ENCODE measurements around the gene CRLF1.

Gene CRLF1

DNA sequence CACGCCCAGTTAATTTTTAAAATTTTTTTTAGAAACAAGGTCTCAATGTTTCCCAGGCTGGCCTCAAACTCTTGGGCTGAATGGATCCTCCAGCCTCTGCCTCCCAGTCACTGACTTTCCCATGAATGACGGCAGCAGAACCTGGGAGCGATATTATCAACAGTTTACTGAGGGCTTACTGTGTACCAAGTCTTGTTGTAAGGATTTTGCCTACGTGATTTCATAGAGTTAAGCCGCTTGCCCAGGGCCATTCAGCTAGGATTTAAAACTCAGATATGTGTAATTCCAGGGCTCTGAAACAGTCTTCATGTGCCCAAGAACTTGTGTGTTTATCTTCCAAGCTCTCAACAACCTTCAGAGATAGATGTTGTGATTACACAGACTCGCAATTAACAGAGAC, 55.0 kb downstream of the CRLF1 start:
- Histone ChIP-seq H3K4me1 (ENCODE audit: insufficient read depth, low read length, poor library complexity, severe bottlenecking) (no peaks in the 10 kb centered on the region), H3K79me2 (ENCODE audit: insufficient read depth, low read length) (no peaks in the 10 kb centered on the region), H3K9me3 (ENCODE audit: insufficient read depth, low read depth, low read length) (no peaks in the 10 kb centered on the region), H3K9me2 (replicated peaks; ENCODE audit: low read depth, low read length) (no peaks in the 10 kb centered on the region), H3K4me2 (ENCODE audit: low read depth, low read length, poor library complexity, severe bottlenecking) (no peak overlapping the region), H3K4me3 (ENCODE audit: low read length, poor library complexity, severe bottlenecking) (no peak overlapping the region), H2AFZ (ENCODE audit: low read length) (no peak overlapping the region), H3K36me3 (ENCODE audit: insufficient read depth, low read length) (no peaks in the 10 kb centered on the region), H3F3A (ENCODE audit: low read depth) (no peaks in the 10 kb centered on the region; the same call in 1 of the 2 replicates), H3K27me3 (ENCODE audit: insufficient read depth, low read length, poor library complexity, severe bottlenecking) (no peaks in the 10 kb centered on the region), H3K9ac (ENCODE audit: low read depth, low read length, poor library complexity, severe bottlenecking) (no peak overlapping the region), H4K20me1 (ENCODE audit: insufficient read depth, low read length, poor library complexity, severe bottlenecking) (no peaks in the 10 kb centered on the region)
- TF ChIP-seq, protein P1, sequence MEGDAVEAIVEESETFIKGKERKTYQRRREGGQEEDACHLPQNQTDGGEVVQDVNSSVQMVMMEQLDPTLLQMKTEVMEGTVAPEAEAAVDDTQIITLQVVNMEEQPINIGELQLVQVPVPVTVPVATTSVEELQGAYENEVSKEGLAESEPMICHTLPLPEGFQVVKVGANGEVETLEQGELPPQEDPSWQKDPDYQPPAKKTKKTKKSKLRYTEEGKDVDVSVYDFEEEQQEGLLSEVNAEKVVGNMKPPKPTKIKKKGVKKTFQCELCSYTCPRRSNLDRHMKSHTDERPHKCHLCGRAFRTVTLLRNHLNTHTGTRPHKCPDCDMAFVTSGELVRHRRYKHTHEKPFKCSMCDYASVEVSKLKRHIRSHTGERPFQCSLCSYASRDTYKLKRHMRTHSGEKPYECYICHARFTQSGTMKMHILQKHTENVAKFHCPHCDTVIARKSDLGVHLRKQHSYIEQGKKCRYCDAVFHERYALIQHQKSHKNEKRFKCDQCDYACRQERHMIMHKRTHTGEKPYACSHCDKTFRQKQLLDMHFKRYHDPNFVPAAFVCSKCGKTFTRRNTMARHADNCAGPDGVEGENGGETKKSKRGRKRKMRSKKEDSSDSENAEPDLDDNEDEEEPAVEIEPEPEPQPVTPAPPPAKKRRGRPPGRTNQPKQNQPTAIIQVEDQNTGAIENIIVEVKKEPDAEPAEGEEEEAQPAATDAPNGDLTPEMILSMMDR (conservative IDR thresholded peaks at IDR 0.05; ENCODE audit: low read length): no peak
- no peak for TF ChIP-seq EZH2phosphoT487 (IDR thresholded peaks at IDR 0.05; ENCODE audit: borderline replicate concordance)

DNA sequence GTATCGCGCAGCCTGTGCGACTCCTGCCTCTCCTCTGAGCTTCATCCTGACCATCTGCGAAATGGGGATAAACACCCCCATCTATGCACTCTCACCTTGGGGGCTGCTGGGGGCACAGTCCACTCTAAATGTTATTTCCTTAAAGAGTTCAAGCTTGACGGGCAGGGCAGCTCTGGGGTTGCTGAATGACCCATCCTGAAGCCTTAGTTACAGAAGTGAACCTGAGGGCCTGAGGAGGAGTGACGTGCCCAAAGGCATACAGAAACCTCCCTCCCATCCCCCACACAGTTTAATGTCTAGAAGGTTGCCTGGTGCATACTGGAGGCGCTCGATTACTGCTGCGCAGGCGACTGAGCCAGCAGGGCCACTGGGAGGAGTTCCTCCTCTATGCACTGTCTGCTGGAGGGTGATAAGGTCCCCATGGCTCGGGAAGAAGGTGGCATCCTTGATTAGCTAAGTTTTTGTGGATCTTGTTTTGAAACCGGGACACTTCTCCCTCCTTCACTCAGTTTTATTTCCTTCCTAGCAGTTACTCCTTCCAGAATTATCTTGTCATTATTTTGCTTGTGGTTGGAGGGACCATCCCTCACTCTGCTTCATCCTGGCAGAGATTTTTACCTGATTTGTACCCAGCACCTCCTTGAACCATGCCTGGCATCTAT, 62.7 kb downstream of the CRLF1 start:
- Histone ChIP-seq H3K9me3 (ENCODE audit: insufficient read depth, low read depth, low read length) (no peaks in the 10 kb centered on the region), H3K9me2 (replicated peaks; ENCODE audit: low read depth, low read length) (no peaks in the 10 kb centered on the region), H3K4me3 (ENCODE audit: low read length, poor library complexity, severe bottlenecking) (peak overlapping the region; percentile 73), H3K9ac (ENCODE audit: low read depth, low read length, poor library complexity, severe bottlenecking) (peak overlapping the region; percentile 55), H3K27me3 (ENCODE audit: insufficient read depth, low read length, poor library complexity, severe bottlenecking) (no peaks in the 10 kb centered on the region), H3K4me1 (ENCODE audit: insufficient read depth, low read length, poor library complexity, severe bottlenecking) (peaks cover 20% of the 10 kb centered on the region), H3F3A (ENCODE audit: low read depth) (no peaks in the 10 kb centered on the region), H3K4me2 (ENCODE audit: low read depth, low read length, poor library complexity, severe bottlenecking) (peak overlapping the region; percentile 80), H2AFZ (ENCODE audit: low read length) (peak overlapping the region; percentile 88), H3K36me3 (ENCODE audit: insufficient read depth, low read length) (peaks cover 4% of the 10 kb centered on the region; the same call in 1 of the 2 replicates), H4K20me1 (ENCODE audit: insufficient read depth, low read length, poor library complexity, severe bottlenecking) (peaks cover 10% of the 10 kb centered on the region), H3K79me2 (ENCODE audit: insufficient read depth, low read length) (peaks cover 19% of the 10 kb centered on the region)
- no peak for TF ChIP-seq EZH2phosphoT487 (IDR thresholded peaks at IDR 0.05; ENCODE audit: borderline replicate concordance)
- TF ChIP-seq, protein P1 (conservative IDR thresholded peaks at IDR 0.05; ENCODE audit: low read length): no peak; the same call in 1 of the 2 replicates

All from Loucy (cell line).